Measurements from ENCODE around the gene PLA2G15.

DNA sequence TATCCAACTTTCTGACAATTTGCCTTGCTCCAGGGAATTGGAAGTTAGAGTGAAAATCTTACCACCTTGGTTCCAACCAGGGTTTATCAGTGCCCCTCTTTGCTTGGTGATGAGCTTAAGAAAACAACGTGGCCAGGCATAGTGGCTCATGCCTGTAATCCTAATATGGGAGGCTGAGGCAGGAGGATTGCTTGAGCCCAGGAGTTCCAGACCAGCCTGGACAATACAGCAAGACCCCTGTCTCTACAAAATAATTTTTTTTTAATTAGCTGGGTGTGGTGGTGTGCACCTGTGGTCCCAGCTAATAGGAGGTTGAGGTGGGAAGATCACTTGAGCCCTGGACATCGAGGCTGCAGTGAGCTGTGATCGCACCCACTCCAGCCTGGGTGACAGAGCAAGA lies 40.5 kb downstream of the PLA2G15 start:
- TF ChIP-seq, protein P1, sequence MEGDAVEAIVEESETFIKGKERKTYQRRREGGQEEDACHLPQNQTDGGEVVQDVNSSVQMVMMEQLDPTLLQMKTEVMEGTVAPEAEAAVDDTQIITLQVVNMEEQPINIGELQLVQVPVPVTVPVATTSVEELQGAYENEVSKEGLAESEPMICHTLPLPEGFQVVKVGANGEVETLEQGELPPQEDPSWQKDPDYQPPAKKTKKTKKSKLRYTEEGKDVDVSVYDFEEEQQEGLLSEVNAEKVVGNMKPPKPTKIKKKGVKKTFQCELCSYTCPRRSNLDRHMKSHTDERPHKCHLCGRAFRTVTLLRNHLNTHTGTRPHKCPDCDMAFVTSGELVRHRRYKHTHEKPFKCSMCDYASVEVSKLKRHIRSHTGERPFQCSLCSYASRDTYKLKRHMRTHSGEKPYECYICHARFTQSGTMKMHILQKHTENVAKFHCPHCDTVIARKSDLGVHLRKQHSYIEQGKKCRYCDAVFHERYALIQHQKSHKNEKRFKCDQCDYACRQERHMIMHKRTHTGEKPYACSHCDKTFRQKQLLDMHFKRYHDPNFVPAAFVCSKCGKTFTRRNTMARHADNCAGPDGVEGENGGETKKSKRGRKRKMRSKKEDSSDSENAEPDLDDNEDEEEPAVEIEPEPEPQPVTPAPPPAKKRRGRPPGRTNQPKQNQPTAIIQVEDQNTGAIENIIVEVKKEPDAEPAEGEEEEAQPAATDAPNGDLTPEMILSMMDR (IDR thresholded peaks at IDR 0.05), result no peak
- TF ChIP-seq ZFX (IDR thresholded peaks at IDR 0.05; ENCODE audit: borderline replicate concordance), result no peak
